NCI-H82 treated with DMSO at 0.1 percent for 48 hours (cell line): ENCODE data around the gene QPCTL.
A peak's percentile ranks its signal among the peaks of the same experiment; 100 is the strongest.
"Not testable (repeated sequence)": the region's sequence is repeated elsewhere in the genome, so short reads cannot be mapped to it uniquely, and the experiment has no call there.

ENCODE experiments used
- DNase-seq: peaks from one replicate; lab custom pipeline; 2025; ENCODE audit not compliant: unreplicated experiment; lab: John Stamatoyannopoulos, UW

Gene QPCTL

DNA sequence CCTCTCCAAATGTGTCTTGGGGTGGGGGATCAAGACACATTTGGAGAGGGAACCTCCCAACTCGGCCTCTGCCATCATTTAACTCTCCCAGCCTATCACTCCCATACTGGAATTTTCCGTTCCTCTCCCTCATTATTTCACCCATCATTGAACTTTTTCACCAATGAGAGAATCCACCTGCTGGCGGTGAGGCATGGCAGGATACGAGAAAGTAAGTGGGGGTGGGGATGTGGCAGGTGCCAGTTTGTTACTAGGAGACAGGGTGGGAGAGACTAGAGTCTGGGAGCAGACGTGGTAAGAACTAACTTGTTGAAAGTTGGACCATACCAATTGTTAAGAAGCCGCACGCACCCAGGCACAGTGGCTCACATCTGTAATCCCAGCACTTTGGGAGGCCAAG, 17.5 kb upstream of the QPCTL start:
- no peak for DNase-seq

DNA sequence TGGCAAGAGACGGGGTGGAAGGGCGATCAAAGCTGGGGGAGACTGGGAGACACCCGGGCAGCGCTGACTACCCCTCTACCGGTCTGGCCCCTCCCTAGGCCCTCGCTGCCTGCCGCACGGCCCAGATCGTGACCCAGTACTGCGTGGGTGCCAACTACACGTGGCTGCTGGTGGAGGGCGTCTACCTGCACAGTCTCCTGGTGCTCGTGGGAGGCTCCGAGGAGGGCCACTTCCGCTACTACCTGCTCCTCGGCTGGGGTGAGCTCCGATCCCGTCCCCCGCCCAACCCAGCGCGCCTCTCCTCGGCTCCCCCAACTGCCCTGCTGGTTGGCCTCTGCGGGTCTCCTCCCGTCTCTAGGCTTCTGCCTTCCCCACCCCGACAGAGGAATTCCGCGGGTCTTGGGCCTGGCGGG, 15.6 kb upstream of the QPCTL start:
- no peak for DNase-seq

DNA sequence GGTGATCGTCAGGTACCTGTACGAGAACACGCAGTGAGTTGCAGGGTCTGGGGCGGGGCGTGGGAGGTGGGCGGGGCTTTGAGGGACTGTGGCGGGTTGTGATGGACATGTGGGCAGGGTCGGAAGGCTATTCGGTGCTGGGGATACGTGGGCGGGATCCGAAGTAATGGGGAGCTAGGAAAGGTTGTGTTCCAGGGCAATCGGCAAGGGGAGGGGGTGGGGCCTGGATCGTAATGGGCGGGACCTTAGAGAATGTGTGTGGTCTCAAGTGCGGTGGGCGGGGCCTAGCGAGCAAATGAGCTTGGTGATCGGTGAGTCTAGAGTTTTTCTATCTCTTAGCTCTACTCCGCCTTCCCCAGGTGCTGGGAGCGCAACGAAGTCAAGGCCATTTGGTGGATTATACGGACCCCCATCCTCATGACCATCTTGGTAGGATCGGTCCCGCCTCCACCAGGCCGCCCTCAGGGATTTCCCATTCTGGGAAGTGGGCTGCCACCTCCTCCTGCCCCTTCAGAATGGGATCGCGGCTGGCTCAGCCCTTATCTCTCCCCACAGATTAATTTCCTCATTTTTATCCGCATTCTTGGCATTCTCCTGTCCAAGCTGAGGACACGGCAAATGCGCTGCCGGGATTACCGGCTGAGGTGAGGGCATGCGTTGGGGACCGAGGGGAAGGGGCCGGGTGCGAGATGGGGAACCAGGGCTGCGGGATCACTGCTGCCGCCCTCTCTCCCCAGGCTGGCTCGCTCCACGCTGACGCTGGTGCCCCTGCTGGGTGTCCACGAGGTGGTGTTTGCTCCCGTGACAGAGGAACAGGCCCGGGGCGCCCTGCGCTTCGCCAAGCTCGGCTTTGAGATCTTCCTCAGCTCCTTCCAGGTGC, 14.9 kb upstream of the QPCTL start:
- no peak for DNase-seq

DNA sequence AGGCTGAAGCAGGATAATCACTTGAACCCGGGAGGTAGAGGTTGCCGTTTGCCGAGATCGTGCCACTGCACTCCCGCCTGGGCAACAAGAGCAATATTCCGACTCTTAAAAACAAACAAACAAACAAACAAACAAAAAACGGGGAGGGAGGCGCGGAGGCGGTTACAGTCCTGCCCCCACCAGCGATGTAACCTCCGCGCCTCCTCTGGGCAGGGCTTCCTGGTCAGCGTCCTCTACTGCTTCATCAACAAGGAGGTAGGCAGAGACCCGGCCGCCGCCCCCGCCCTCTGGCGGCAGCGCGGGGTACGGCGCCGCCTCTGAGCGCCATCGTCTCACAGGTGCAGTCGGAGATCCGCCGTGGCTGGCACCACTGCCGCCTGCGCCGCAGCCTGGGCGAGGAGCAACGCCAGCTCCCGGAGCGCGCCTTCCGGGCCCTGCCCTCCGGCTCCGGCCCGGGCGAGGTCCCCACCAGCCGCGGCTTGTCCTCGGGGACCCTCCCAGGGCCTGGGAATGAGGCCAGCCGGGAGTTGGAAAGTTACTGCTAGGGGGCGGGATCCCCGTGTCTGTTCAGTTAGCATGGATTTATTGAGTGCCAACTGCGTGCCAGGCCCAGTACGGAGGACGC, 11.0 kb upstream of the QPCTL start:
- DNase-seq: peak; percentile 59

DNA sequence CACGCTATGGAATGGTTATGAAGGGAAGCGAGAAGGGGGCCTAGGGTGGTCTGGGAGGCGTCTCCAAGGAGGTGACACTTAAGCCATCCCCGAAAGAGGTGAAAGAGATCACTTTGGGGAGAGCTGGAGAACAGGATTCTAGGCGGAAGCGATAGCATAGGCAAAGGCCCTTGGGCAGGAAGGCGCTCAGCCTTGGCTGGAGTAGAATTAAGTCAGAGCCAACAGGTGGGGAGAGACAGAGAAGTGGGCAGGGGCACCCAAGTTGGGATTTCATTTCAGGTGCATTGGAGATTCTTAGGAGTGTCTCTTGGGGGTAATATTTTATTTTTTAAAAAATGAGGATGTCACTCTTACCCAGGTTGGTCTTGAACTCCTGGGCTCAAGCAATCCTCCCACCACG, 10.3 kb upstream of the QPCTL start:
- no peak for DNase-seq

DNA sequence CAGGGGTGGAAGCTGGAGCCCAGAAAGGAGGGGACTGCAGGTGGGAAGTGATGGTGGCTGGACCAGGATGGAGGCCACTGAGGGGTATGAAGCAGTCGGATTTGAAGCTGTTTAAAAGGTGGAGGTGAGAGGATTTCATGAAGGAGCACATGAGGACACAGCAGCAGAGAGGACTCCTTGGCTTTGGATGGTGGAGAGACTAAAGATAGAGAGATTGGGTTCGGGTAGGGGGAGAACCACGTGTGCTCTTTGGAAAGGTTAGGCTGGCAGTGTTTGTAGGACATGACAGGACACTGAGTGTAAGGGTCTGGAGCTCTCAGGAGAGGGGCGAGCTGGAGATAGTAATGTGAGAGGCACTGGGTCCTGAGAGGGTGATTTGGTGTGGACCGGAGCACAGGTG, 9.6 kb upstream of the QPCTL start:
- DNase-seq: no peak

DNA sequence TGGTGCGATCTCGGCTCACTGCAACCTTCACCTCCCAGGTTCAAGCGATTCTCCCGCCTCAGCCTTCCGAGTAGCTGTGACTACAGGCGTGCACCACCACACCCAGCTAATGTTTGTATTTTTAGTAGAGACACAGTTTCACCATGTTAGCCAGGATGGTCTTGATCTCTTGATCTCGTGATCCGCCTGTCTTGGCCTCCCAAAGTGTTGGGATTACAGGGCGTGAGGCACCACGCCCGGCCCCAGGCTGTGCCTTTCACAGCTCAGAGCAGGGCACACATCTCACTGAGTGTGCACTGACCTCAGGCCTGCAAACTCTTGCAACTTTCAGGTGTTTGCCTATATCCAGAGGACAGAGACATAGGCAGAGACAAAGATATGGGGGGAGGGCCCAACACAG, 7.4 kb upstream of the QPCTL start:
- not testable (repeated sequence) for DNase-seq

DNA sequence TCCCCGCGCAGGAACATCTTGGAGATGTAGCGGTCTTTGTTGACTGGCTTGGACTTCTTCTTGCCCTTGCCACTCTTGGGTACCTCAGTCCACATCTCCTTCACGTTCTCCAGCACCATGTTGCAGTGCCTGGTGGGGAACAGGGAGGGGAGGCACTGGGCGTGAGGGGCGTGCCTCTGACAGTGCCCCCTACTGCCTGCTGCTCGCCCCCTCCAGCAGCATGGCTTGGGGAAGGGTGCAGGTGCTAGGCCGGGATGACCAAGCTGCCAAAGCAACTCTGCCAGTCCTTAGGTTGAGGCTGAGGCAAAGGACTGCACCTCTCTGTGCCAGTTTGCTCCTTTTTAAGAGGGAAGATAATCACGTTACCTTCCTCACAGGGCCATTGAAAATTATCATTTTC, 4.9 kb upstream of the QPCTL start:
- no peak for DNase-seq

DNA sequence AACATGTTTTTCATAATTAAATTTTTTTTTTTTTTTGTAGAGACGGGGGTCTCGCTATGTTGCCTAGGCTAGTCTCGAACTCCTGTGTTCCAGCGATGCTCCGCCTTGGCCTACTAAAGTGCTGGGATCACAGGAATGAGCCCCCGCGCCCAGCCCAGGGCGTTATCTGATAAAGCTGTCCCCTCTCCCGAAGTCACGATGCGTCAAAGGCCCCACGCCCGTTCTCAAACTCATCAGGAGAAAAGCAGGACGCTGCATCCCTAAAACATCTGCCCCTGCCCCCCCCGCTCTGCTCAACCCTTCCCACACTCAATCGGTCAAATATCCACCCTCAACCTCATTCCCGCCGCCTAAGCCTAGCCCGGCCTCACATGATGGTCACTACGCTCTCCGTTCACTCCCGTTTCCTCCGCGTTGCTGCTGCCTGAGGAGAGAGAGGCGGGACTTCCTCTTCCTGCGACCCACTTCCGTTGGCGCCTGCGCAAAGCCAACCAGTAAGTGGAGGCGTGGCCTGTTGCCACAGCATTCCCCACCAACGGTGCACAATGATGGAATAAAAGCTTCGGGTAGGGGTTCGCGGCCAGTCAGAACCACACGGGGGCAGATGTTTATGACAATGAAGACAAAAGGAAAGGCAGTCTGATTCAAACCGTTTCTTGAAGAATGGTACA, 815 bp upstream of the QPCTL start, which contains the start of gene SNRPD2:
SNRPD2 (minus strand) TSS at position 438 of the 671 bp plus-strand sequence; CDS start at position 373, 65 bp downstream.
- DNase-seq: peak; percentile 90

DNA sequence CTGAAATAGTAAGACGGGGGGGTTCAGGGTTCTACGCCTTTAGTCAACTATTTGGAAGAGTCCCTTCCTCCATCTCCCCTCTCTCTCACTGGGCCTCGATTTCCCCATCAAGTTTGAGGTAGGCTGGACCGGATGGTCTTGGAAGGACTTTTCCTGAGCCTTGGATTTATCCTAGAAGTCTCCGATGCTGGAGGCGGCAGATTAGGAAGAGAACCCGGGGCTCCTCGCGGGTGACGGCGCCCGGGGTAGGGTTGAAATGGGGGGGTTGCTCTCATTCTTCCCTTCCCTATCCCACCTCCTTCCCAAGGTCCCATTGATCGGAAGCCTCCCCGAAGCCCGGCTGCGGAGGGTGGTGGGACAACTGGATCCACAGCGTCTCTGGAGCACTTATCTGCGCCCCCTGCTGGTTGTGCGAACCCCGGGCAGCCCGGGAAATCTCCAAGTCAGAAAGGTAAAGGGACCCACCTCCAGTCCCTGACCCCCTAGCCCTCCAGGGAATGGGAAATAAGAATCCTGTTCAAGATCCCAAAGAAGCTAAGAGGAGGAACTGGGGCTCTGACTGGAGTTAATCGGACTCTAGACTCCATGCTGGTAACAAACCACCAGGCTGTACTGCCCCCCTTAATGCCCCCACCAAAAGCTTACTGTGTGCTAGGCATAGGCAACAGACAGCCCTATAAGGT, 781 bp downstream of the QPCTL start:
- DNase-seq: peak; percentile 37

DNA sequence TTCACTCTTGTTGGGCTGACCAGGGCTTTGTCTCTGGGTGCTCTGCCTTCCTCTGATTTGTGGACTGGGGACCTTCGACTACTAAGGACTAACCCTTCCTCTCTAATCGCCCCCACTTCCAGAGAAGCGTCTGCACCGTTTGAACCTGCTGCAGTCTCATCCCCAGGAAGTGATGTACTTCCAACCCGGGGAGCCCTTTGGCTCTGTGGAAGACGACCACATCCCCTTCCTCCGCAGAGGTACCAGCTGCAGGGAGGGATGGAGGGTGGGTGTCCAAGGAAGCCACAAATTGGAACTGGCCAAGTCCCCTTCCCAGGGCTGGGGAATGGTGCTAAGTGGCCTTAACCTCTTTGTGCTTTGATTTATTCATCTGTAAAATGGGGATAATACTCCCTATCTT, 9.2 kb downstream of the QPCTL start:
- DNase-seq: no peak

DNA sequence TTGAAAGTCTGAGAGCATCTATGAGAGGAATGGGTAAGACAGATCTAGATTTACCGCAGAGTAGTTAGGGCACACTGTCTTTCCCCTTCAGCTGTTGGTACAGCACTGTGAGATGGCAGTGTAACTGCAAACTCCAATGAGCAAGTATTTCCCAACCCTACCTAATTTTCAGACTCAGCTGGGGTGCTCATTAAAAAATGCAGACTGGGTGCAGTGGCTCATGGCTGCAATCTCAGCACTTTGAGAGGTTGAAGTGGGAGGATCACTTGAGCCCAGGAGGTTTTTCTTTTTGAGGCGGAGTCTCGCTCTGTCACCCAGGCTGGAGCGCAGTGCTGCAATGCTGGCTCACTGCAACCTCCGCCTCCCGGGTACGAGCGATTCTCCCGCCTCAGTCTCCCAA, 12.6 kb downstream of the QPCTL start:
- DNase-seq: no peak

DNA sequence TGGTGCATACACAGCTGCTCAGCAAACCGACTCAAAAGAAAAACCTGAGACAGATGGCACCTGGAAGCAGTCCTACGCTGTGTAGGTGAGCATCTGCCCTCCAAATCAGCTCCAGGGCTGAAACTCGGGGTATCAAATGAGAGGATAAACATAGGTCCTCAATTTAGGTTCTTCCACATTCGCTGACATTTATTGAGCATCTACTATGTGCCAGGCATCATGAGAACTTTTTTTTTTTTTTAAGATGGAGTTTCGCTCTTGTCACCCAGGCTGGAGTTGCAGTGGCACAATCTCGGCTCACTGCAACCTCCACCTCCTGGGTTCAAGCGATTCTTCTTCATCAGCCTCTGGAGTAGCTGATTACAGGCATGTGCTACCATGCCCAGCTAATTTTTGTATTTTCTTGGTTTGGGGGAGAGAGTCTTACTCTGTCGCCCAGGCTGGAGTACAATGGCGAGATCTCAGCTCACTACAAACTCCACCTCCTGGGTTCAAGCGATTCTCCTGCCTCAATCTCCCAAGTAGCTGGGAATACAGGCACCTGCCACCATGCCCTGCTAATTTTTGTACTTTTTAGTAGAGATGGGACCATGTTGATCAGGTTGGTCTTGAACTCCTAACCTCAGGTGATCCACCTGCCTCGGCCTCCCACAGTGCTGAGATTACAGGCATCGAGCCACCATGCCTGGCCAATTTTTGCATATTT, 13.4 kb downstream of the QPCTL start:
- no peak for DNase-seq

DNA sequence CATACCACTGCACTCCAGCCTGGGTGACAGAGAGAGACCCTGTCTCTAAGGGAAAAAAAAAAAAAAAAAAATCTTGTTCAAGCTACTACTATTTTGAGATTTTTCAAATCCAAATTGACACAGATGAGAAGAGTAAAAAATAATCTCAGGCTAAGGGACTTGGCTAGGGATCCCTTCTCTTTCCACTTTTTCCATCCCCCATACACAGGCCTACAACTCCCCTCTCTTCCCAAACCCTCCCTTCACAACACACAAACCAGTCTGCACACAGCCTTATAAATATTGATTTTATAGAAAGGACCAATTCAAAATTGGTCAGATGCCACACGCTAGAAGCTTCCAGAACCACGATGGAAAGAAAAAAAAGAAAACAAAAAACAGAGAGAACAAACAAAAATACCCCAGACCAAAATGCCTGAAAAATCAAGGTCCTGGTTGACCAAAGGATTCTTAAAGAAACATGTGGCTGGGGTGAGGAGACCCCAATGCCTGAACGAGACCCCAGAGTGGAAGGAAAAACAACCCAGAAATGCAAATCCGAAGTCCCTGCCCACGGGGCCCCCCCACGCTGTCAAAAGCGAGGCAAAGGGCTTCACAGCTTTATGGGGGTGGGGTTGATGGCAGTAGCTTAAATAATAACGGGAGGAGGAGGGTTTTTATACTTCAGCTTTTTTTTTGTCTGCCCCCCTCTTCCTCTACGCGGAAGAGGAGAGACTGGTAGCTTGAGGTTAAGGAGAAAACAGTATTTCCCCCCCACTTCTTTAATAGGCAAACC, 18.1 kb downstream of the QPCTL start:
- no peak for DNase-seq

DNA sequence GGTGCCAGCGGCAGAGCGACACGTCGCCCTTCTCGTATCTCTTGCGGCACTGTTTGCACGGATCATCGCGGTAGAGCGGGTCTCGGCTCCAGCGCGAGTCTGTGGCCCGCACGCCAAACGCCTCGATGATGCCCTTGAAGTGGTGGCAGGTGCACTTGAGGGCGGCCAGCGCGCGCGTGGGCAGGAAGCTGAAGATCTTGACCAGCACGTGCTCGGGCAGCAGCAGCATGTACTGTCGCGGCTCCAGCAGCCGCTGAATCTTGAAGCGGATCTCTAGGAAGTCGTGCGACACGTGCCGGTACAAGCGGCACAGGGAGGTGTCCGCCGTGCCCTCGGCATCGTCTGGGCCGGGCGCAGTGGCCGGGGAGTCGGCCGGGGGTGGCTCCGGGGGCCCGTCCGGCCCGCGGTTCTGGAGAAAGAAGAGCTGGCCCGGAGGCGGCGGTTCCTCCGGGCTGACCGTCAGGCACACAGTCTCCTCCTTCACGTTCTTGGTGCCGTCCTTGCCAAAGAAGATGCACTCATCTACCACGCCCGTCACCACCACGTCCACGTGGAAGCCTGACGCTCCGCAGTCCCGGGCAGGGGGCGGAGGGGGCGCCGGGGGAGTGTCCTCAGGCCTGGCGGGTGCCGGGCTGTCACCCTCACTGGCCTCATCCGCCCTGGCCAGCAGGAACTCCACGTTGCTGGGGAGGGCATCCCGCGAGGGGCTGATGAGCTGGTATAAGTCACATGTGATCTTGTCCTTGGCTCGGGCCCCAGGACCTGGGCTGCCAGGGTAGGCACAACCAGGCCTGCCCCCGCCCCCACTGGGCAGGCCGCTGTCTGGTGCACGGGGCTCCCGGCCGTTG, 19.6 kb downstream of the QPCTL start:
- no peak for DNase-seq

DNA sequence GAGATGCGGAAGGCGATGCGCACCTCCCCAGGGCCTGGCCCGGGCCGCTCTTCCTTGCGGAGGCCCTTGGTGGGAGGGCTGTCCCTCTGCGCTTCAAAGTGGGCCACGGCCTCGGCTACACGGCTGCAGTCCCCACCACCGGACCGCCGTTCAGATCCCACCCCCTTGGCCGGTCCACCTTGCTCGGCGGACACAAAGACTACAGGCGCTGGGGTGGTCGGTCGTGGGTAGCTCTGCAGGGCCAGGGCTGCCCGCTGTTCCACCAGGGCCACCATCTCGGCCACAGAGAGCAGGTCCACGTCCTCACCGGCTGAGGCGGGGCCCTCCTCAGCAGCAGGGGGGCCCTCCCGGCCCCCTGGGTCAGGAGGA, 20.2 kb downstream of the QPCTL start:
- no peak for DNase-seq

DNA sequence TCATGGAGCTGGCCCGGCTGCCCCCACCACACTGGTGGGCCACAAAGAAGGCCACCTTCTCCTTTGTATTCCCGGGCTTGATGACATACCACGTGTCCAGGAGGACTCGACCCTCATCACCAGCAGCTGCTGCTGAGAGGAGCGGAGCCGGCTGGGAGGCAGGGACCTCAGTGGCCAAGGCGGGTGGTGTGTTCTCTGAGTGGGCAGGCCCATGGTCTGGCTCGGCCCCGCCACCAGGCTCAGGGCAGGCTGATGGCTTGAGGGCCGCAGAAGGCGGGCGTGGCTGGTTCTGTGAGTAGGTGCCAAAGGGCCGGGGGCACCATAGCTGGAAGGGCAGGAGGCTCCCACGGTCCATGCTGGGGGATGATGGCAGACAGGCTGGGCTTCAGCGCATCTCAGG, 20.7 kb downstream of the QPCTL start:
- no peak for DNase-seq

DNA sequence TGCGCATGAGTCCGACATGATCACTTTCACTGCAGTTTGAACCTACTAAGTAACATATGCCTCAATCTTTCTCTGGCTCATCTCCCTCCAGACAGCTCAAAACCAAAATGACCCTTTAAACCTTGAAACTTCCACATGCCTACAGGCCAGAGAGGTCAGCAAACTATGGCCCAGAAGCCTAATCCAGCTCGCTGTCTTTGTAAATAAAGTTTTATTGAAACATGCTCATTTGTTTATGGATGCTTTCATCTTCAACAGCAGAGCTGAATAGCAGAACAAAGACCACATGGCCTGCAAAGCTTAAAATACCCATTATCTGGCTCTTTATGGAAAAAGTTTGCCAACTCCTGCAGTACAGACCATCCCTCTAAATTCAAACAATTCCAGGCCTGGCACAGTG, 22.7 kb downstream of the QPCTL start:
- no peak for DNase-seq
